ENCODE data around the gene KIN. TPM values are rescaled to one million over a fixed set of nuclear protein-coding genes. Genes with fewer than 3 reads are reported as not detected.

KIN gene
- polyA plus RNA-seq, 3 donors = 3.0 to 4.6 (median 3.1) TPM

DNA sequence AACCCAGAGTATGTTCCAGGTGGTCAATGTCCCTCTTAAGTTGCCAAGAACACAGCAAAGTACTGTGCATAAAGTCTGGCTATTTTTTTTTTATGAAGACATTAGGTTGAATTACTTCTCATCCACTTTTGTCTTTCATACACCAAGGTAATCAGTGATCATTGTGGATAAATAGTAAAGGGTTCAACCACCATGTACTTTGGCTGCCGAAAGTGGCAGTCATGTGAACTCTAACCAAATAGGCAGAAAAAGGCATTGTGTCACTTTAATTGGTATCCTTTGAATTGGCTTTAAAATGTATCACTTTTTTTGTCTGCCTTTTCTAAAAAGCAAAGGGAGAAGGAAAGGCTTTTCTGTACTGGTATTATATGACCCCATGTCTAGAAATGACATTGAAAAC is 77.3 kb downstream of the KIN start:
- Mint-ChIP-seq H3K27me3 (ENCODE audit: low read depth in 3 of 3) (peaks cover 3 to 17% (median 5%) of the 10 kb centered on the region in 3 donors), H3K4me1 (no peaks in the 10 kb centered on the region), H3K36me3 (no peaks in the 10 kb centered on the region), H3K9me3 (peaks cover 0 to 4% (median 0%) of the 10 kb centered on the region in 7 donors), H3K4me3 (no peak overlapping the region), H3K27ac (no peak overlapping the region)
- no peaks in the 10 kb centered on the region for H3K4me1 ChIP-seq (ENCODE audit: control insufficient read depth in 1 of 2, insufficient read depth in 2 of 2, low read length in 2 of 2)
- no peaks in the 10 kb centered on the region for H3K79me2 ChIP-seq (ENCODE audit: insufficient read depth, low read length)
- intact Hi-C loops (cut with micrococcal nuclease) = no loop called here
- H2AFZ ChIP-seq (ENCODE audit: insufficient read depth, low read depth, low read length, poor library complexity, severe bottlenecking) = no peak overlapping the region
- no peak overlapping the region for H3K4me2 ChIP-seq (replicated peaks; ENCODE audit: extremely low read depth, low read length, poor library complexity, severe bottlenecking)
- no peak overlapping the region for H3K27ac ChIP-seq (ENCODE audit: low read depth in 1 of 2, low read length in 2 of 2)
- H3K9me3 ChIP-seq (replicated peaks in 1 of 2; ENCODE audit: control insufficient read depth in 1 of 2, insufficient read depth in 1 of 2, low read length in 2 of 2) = no peaks in the 10 kb centered on the region
- WGBS (ENCODE audit: insufficient coverage) = 71% methylated on average over 1 of the region's 1 CpG
- no peak overlapping the region for H3K4me3 ChIP-seq (replicated peaks in 1 of 3; ENCODE audit: low read depth in 2 of 3, low read length in 3 of 3)
- no peak for DNase-seq
- no peaks in the 10 kb centered on the region for H3K36me3 ChIP-seq (replicated peaks in 1 of 2; ENCODE audit: control insufficient read depth in 1 of 2, insufficient read depth in 2 of 2, low read length in 2 of 2)
- TF ChIP-seq, protein P1, sequence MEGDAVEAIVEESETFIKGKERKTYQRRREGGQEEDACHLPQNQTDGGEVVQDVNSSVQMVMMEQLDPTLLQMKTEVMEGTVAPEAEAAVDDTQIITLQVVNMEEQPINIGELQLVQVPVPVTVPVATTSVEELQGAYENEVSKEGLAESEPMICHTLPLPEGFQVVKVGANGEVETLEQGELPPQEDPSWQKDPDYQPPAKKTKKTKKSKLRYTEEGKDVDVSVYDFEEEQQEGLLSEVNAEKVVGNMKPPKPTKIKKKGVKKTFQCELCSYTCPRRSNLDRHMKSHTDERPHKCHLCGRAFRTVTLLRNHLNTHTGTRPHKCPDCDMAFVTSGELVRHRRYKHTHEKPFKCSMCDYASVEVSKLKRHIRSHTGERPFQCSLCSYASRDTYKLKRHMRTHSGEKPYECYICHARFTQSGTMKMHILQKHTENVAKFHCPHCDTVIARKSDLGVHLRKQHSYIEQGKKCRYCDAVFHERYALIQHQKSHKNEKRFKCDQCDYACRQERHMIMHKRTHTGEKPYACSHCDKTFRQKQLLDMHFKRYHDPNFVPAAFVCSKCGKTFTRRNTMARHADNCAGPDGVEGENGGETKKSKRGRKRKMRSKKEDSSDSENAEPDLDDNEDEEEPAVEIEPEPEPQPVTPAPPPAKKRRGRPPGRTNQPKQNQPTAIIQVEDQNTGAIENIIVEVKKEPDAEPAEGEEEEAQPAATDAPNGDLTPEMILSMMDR (IDR thresholded peaks at IDR 0.05) = no peak
- H3K9ac ChIP-seq (ENCODE audit: insufficient read depth, low read length, poor library complexity, severe bottlenecking) = no peak overlapping the region
- no peaks in the 10 kb centered on the region for H4K20me1 ChIP-seq (ENCODE audit: insufficient read depth, low read length)
- peaks cover 0 to 5% of the 10 kb centered on the region in 2 donors for H3K27me3 ChIP-seq (ENCODE audit: control insufficient read depth in 2 of 2, insufficient read depth in 2 of 2, low read length in 2 of 2)

DNA sequence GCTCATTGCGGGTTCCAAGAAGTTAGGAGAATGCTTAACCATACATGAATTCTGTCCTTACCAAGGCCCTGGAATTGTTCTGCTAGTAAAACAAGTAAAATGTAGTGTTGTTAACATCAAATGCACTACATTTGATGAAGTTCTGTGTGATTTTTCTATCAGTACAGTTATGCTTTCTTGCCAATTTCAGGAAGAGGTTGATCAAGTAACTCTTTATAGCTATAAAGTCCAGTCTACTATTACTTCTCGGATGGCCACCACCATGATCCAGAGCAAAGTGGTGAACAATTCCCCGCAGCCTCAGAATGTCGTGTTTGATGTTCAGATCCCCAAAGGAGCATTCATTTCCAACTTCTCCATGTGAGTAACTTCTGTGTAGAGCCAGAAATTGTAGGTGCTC is 79.0 kb downstream of the KIN start:
- Mint-ChIP-seq H3K36me3 (no peaks in the 10 kb centered on the region), H3K27ac (no peak overlapping the region), H3K27me3 (ENCODE audit: low read depth in 3 of 3) (peaks cover 5 to 19% (median 5%) of the 10 kb centered on the region in 3 donors), H3K4me1 (no peaks in the 10 kb centered on the region), H3K9me3 (peaks cover 0 to 4% (median 0%) of the 10 kb centered on the region in 7 donors), H3K4me3 (no peak overlapping the region)
- H3K4me1 ChIP-seq (ENCODE audit: control insufficient read depth in 1 of 2, insufficient read depth in 2 of 2, low read length in 2 of 2) = no peaks in the 10 kb centered on the region
- no peaks in the 10 kb centered on the region for H3K79me2 ChIP-seq (ENCODE audit: insufficient read depth, low read length)
- H3K9me3 ChIP-seq (replicated peaks in 1 of 2; ENCODE audit: control insufficient read depth in 1 of 2, insufficient read depth in 1 of 2, low read length in 2 of 2) = no peaks in the 10 kb centered on the region
- no peak overlapping the region for H3K9ac ChIP-seq (ENCODE audit: insufficient read depth, low read length, poor library complexity, severe bottlenecking)
- H2AFZ ChIP-seq (ENCODE audit: insufficient read depth, low read depth, low read length, poor library complexity, severe bottlenecking) = no peak overlapping the region
- no peak overlapping the region for H3K27ac ChIP-seq (ENCODE audit: low read depth in 1 of 2, low read length in 2 of 2)
- H3K4me3 ChIP-seq (replicated peaks in 1 of 3; ENCODE audit: low read depth in 2 of 3, low read length in 3 of 3) = no peak overlapping the region
- peaks cover 0 to 8% of the 10 kb centered on the region in 2 donors for H3K27me3 ChIP-seq (ENCODE audit: control insufficient read depth in 2 of 2, insufficient read depth in 2 of 2, low read length in 2 of 2)
- H3K4me2 ChIP-seq (replicated peaks; ENCODE audit: extremely low read depth, low read length, poor library complexity, severe bottlenecking) = no peak overlapping the region
- H3K36me3 ChIP-seq (replicated peaks in 1 of 2; ENCODE audit: control insufficient read depth in 1 of 2, insufficient read depth in 2 of 2, low read length in 2 of 2) = no peaks in the 10 kb centered on the region
- TF ChIP-seq, protein P1 (IDR thresholded peaks at IDR 0.05) = no peak
- no CpG with 5 or more reads among the region's 4 CpGs for WGBS (ENCODE audit: insufficient coverage)
- no peak for DNase-seq
- intact Hi-C loops (cut with micrococcal nuclease) = no loop called here
- H4K20me1 ChIP-seq (ENCODE audit: insufficient read depth, low read length) = no peaks in the 10 kb centered on the region

All from CD14-positive monocyte (primary cell).